HepG2 (cell line): Measurements from ENCODE around the gene PTH. TPM values are rescaled to one million over a fixed set of nuclear protein-coding genes. Genes with fewer than 3 reads are reported as not detected.
A peak's percentile ranks its signal among the peaks of the same experiment; 100 is the strongest.

Source experiments
- ATM ChIP-seq: fragments of 450-650 bp; IDR thresholded peaks from 2 replicates; pipeline ENCODE4 v1.7.1; 2017; ENCODE audit warnings: mild to moderate bottlenecking, borderline replicate concordance
- GATAD1 ChIP-seq: IDR thresholded peaks from 2 replicates; pipeline ENCODE4 v1.6.1; 2016; ENCODE audit warnings: missing genetic modification reagents, missing compliant biosample characterization
- GATAD2A ChIP-seq: IDR thresholded peaks from 2 replicates; pipeline ENCODE4 v1.6.1; 2016
- MEF2D ChIP-seq: sonication (generic); formaldehyde crosslinking; IDR thresholded peaks from 2 replicates; pipeline ENCODE4 v1.5.1; 2020; ENCODE audit warnings: mild to moderate bottlenecking, missing genetic modification reagents
- NFYC ChIP-seq: IDR thresholded peaks from 2 replicates; pipeline ENCODE4 v1.6.1; 2016; ENCODE audit warnings: missing genetic modification reagents, missing compliant biosample characterization
- NR2C2 ChIP-seq: sonication (generic); formaldehyde crosslinking; IDR thresholded peaks from 2 replicates; pipeline ENCODE4 v1.4.0; 2020; ENCODE audit warnings: missing genetic modification reagents, mild to moderate bottlenecking, moderate library complexity, borderline replicate concordance
- PHF8 ChIP-seq: sonication (generic); formaldehyde crosslinking; IDR thresholded peaks from 2 replicates; pipeline ENCODE4 v1.5.0; 2020; ENCODE audit warnings: missing genetic modification reagents
- SP2 ChIP-seq: sonication (generic); formaldehyde crosslinking; IDR thresholded peaks from 2 replicates; pipeline ENCODE4 v1.5.1; 2020; ENCODE audit warnings: mild to moderate bottlenecking, missing genetic modification reagents
- THAP11 ChIP-seq: IDR thresholded peaks from 2 replicates; pipeline ENCODE4 v1.6.1; 2016; ENCODE audit warnings: missing biosample characterization, missing genetic modification reagents
- ZFP62 ChIP-seq: sonication (generic); formaldehyde crosslinking; IDR thresholded peaks from 2 replicates; pipeline ENCODE4 v1.4.0; 2020; ENCODE audit warnings: missing genetic modification reagents
- ZNF274 ChIP-seq: sonication (generic); formaldehyde crosslinking; IDR thresholded peaks from 2 replicates; pipeline ENCODE4 v1.5.1; 2020; ENCODE audit warnings: mild to moderate bottlenecking, missing genetic modification reagents
- ZNF44 ChIP-seq: sonication (generic); formaldehyde crosslinking; IDR thresholded peaks from 2 replicates; pipeline ENCODE4 v1.5.1; 2020; ENCODE audit warnings: mild to moderate bottlenecking, missing genetic modification reagents
- ZNF468 ChIP-seq: sonication (generic); formaldehyde crosslinking; IDR thresholded peaks from 2 replicates; pipeline ENCODE4 v1.8.0; 2022; ENCODE audit warnings: mild to moderate bottlenecking, moderate library complexity, missing genetic modification reagents
- ZNF687 ChIP-seq: sonication (generic); formaldehyde crosslinking; IDR thresholded peaks from 2 replicates; pipeline ENCODE4 v1.5.1; 2020; ENCODE audit warnings: mild to moderate bottlenecking, missing genetic modification reagents, moderate library complexity
- ZNF781 ChIP-seq: sonication (generic); formaldehyde crosslinking; IDR thresholded peaks from 2 replicates; pipeline ENCODE4 v1.5.1; 2020; ENCODE audit warnings: borderline replicate concordance, mild to moderate bottlenecking, missing genetic modification reagents; ENCODE audit errors: not compliant biosample characterization
- polyA plus RNA-seq, 8 experiments: library from polyadenylated mRNA; depleted of rRNA in 3 of 8; stranded (reverse) in 7 of 8; unstranded in 1 of 8; fragments of >200 nt; fragmentation: Illumina TruSeq in 4 of 8; extraction: Trizol in 4 of 8; gene quantifications; 2 replicates each; pipeline versions ENCODE4 v1.2.1 to v1.2.3, GENCODE V29; 2011 to 2016; ENCODE audit warnings: low read depth in 4 of 8, missing spikeins in 1 of 8, mixed read lengths in 1 of 8; ENCODE audit not compliant: insufficient read depth in 1 of 8
- total RNA-seq, 5 experiments: library from RNA; depleted of rRNA; stranded (reverse); fragments of >200 nt; fragmentation: Illumina TruSeq; extraction: Trizol; gene quantifications; 2 replicates each; pipeline ENCODE4 v1.2.3, GENCODE V29; 2016; ENCODE audit warnings: low read depth in 1 of 5
- TF ChIP-seq, protein P1 (sequence below): sonication (generic); formaldehyde crosslinking; IDR thresholded peaks from 2 replicates; pipeline ENCODE4 v1.8.1; 2023; ENCODE audit warnings: mild to moderate bottlenecking, moderate library complexity, missing genetic modification reagents
- TF ChIP-seq, protein P2 (sequence below): sonication (generic); formaldehyde crosslinking; conservative IDR thresholded peaks from 2 replicates; pipeline ENCODE4 v1.5.0; 2020; ENCODE audit warnings: missing genetic modification reagents
- TF ChIP-seq, protein P3 (sequence below): sonication (generic); formaldehyde crosslinking; IDR thresholded peaks from 2 replicates; pipeline ENCODE4 v1.4.0; 2020; ENCODE audit warnings: missing genetic modification reagents
- TF ChIP-seq, protein P4 (sequence below): IDR thresholded peaks from 2 replicates; pipeline ENCODE4 v1.6.1; 2016; ENCODE audit warnings: mild to moderate bottlenecking, missing biosample characterization, missing genetic modification reagents

Gene PTH
- total and polyA plus RNA-seq, 2 of the 13 experiments (the other 11 are each of a cell fraction or from before 2014, with no cell fraction given) = not detected

DNA sequence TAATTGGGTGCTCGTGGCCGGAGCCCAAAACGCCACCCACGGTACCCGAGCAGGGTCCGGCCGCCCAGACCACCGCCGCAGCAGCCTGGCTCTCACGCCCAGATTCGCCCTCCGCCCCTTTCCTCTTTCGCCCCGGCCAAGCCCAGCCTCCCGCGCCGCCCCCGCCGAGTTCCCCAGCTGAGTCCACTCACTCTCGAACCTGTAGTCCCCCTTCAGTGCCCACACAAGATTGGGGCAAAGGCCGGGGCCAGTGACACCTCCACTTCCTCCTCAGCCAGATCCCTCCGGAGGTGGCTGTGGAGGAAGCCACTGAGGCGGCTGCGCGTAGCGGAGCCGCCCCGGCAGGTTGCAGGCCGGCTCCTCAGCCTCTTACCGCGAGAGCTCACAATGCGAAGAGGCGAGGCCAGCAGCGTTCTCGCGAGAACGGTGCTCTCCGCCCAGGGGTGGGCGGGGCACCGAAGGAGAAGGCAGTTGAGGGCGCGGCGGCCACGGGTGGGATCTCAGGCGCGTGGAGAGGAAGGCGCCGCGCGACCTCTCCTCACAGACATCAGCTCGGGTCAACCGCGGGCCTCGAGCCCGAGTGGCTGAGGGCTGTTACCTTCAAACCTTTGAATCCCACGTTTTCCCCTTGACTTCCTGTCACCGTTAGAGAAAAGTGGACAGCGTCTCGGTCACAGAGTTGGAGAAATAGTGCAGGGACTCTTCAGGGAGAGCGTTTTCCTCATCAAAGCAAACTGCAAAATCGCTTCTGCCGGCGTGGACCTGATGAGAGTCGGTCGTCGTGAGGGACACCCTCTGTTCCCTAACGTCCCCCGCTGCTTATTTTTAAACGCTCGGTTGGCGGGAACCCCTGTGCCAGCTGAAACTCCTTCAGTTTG, 32.7 kb downstream of the PTH start, which contains the start of gene BTBD10 (continued):
- TF ChIP-seq MEF2D (CRISPR knock-in tag) = peak; percentile 45; the same call in 1 of the 2 replicates
- TF ChIP-seq ZNF274 (CRISPR knock-in tag) = peak; percentile 86
- TF ChIP-seq ZFP62 (CRISPR knock-in tag) = no peak
- TF ChIP-seq NFYC = no peak; the same call in 1 of the 2 replicates
- peak; percentile 61 for TF ChIP-seq ZNF781 (CRISPR knock-in tag)
- TF ChIP-seq, protein P1, sequence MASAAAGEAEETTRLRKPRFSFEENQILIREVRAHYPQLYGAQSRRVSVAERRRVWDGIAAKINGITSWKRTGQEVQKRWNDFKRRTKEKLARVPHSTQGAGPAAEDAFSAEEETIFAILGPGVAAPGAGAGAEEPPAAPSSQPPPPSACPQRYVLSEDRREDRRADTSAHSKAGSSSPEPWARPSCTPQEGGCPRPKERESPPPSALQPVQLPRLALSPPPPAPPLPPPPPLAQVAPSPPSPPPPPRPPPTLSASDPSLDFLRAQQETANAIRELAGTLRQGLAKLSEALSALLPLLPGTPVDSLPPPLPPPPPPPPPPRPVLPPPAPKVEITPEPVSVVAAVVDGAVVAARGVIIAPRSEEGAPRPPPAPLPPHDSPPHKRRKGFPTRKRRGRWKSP (CRISPR knock-in tag) = peak; percentile 75; the same call in 1 of the 2 replicates
- TF ChIP-seq GATAD1 (CRISPR knock-in tag) = peak; percentile 89
- TF ChIP-seq, protein P2, sequence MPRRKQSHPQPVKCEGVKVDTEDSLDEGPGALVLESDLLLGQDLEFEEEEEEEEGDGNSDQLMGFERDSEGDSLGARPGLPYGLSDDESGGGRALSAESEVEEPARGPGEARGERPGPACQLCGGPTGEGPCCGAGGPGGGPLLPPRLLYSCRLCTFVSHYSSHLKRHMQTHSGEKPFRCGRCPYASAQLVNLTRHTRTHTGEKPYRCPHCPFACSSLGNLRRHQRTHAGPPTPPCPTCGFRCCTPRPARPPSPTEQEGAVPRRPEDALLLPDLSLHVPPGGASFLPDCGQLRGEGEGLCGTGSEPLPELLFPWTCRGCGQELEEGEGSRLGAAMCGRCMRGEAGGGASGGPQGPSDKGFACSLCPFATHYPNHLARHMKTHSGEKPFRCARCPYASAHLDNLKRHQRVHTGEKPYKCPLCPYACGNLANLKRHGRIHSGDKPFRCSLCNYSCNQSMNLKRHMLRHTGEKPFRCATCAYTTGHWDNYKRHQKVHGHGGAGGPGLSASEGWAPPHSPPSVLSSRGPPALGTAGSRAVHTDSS (CRISPR knock-in tag) = no peak
- no peak for TF ChIP-seq SP2 (CRISPR knock-in tag)
- peak; percentile 86 for TF ChIP-seq THAP11 (CRISPR knock-in tag)
- TF ChIP-seq ZNF468 (CRISPR knock-in tag) = no peak
- TF ChIP-seq NR2C2 (CRISPR knock-in tag) = peak; percentile 34; the same call in 1 of the 2 replicates
- TF ChIP-seq, protein P3, sequence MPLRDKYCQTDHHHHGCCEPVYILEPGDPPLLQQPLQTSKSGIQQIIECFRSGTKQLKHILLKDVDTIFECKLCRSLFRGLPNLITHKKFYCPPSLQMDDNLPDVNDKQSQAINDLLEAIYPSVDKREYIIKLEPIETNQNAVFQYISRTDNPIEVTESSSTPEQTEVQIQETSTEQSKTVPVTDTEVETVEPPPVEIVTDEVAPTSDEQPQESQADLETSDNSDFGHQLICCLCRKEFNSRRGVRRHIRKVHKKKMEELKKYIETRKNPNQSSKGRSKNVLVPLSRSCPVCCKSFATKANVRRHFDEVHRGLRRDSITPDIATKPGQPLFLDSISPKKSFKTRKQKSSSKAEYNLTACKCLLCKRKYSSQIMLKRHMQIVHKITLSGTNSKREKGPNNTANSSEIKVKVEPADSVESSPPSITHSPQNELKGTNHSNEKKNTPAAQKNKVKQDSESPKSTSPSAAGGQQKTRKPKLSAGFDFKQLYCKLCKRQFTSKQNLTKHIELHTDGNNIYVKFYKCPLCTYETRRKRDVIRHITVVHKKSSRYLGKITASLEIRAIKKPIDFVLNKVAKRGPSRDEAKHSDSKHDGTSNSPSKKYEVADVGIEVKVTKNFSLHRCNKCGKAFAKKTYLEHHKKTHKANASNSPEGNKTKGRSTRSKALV (CRISPR knock-in tag) = 0 out of 2 replicates have a peak, but pooled peaks have one; percentile 61
- no peak for TF ChIP-seq ATM
- peak; percentile 56 for TF ChIP-seq GATAD2A
- TF ChIP-seq PHF8 (CRISPR knock-in tag) = peak; percentile 94
- TF ChIP-seq ZNF44 (CRISPR knock-in tag) = peak; percentile 86; the same call in 1 of the 2 replicates
- TF ChIP-seq, protein P4, sequence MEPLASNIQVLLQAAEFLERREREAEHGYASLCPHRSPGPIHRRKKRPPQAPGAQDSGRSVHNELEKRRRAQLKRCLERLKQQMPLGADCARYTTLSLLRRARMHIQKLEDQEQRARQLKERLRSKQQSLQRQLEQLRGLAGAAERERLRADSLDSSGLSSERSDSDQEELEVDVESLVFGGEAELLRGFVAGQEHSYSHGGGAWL (CRISPR knock-in tag) = peak; percentile 71; the same call in 1 of the 2 replicates
- peak; percentile 91 for TF ChIP-seq ZNF687 (CRISPR knock-in tag)
